Measurements from ENCODE around the gene ZNF609. TPM values are rescaled to one million over a fixed set of nuclear protein-coding genes. Genes with fewer than 3 reads are reported as not detected.
A peak's percentile ranks its signal among the peaks of the same experiment; 100 is the strongest.

The ZNF609 gene
- total RNA-seq, 1 donor from 2014 or later = 24.1 TPM

DNA sequence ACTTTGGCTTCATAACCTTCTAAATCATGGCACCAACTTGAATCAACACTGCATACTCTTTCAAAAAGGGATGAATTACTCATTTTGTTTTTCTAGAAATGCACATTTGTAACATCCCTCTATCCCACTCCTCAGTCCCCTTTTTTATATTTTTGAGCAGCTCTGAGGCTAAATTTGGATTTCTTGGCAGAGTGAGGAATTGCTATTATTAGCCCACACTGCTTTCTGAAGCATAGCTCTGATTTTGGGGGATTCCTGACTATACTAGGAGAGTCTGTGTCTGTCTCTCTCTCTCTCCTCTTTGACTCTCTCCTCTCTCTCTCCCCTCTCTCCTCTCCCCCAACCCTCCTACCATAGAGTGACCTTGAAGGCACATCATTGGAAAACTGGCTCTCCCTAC lies 238.4 kb downstream of the ZNF609 start:
- no peak for DNase-seq (ENCODE audit: low spot score)
- TF ChIP-seq, protein P1, sequence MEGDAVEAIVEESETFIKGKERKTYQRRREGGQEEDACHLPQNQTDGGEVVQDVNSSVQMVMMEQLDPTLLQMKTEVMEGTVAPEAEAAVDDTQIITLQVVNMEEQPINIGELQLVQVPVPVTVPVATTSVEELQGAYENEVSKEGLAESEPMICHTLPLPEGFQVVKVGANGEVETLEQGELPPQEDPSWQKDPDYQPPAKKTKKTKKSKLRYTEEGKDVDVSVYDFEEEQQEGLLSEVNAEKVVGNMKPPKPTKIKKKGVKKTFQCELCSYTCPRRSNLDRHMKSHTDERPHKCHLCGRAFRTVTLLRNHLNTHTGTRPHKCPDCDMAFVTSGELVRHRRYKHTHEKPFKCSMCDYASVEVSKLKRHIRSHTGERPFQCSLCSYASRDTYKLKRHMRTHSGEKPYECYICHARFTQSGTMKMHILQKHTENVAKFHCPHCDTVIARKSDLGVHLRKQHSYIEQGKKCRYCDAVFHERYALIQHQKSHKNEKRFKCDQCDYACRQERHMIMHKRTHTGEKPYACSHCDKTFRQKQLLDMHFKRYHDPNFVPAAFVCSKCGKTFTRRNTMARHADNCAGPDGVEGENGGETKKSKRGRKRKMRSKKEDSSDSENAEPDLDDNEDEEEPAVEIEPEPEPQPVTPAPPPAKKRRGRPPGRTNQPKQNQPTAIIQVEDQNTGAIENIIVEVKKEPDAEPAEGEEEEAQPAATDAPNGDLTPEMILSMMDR (IDR thresholded peaks at IDR 0.05) = no peak
- Mint-ChIP-seq H3K27ac (ENCODE audit: unreplicated experiment) (peak overlapping the region; percentile 91), H3K4me1 (ENCODE audit: low read depth) (peaks cover 69% of the 10 kb centered on the region), H3K4me3 (ENCODE audit: unreplicated experiment) (peak overlapping the region; percentile 85), H3K27me3 (ENCODE audit: low read depth) (no peaks in the 10 kb centered on the region), H3K36me3 (ENCODE audit: low read depth) (peaks cover 3% of the 10 kb centered on the region), H3K9me3 (ENCODE audit: low read depth) (no peaks in the 10 kb centered on the region)

DNA sequence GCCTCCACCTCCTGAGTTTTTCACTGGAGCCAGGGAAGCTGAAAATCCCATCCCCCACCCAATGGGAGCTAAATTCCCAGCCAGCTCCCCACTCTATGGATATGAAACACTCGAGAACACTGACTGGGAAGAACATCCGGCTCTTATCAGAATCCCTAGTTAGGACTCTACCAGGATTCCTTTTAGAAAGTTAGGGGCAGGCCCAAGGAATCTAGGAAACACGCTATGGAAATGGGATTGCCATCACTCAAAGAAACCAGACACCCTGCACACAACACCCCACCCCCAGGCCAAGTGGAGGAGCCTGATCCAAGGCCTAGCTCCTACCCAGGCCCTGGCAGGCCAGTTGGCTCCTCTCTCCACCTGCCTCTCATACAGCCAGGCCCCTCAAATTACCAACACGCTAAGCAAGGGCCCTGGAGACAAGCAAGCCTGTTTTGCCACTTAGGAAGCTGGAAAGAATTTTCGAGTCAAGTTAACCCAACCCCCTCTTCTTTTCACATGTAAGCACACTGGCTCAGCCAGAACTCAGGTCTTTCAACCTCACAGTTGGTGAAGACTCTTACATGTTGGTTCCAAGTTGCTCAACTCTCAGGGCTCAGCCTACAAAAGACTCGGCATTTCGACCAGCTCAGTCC lies 239.5 kb downstream of the ZNF609 start:
- Mint-ChIP-seq H3K9me3 (ENCODE audit: low read depth) (no peaks in the 10 kb centered on the region), H3K36me3 (ENCODE audit: low read depth) (peaks cover 3% of the 10 kb centered on the region), H3K4me3 (ENCODE audit: unreplicated experiment) (peak overlapping the region; percentile 85), H3K4me1 (ENCODE audit: low read depth) (peaks cover 70% of the 10 kb centered on the region), H3K27ac (ENCODE audit: unreplicated experiment) (peak overlapping the region; percentile 91), H3K27me3 (ENCODE audit: low read depth) (no peaks in the 10 kb centered on the region)
- no peak for DNase-seq (ENCODE audit: low spot score)
- TF ChIP-seq, protein P1 (IDR thresholded peaks at IDR 0.05) = no peak

DNA sequence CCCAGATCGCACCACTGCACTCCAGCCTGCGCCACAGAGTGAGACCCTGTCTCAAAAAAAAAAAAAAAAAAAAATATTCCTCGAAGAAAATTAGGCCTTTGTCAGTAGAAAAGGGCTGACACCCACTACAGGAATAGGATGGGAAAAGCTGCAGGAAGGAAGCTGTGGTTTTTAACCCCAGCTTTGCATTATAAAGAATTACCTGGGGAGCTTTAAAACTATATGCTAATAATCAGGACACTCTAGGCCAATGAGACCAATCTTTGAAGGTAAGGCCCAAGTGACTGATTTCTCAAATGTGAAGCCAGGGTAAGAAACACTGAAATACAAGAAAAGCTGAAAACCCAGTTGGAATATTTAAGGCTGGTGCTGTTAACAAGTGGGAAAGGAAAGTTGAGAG lies 240.7 kb downstream of the ZNF609 start:
- TF ChIP-seq, protein P1 (IDR thresholded peaks at IDR 0.05) = no peak

DNA sequence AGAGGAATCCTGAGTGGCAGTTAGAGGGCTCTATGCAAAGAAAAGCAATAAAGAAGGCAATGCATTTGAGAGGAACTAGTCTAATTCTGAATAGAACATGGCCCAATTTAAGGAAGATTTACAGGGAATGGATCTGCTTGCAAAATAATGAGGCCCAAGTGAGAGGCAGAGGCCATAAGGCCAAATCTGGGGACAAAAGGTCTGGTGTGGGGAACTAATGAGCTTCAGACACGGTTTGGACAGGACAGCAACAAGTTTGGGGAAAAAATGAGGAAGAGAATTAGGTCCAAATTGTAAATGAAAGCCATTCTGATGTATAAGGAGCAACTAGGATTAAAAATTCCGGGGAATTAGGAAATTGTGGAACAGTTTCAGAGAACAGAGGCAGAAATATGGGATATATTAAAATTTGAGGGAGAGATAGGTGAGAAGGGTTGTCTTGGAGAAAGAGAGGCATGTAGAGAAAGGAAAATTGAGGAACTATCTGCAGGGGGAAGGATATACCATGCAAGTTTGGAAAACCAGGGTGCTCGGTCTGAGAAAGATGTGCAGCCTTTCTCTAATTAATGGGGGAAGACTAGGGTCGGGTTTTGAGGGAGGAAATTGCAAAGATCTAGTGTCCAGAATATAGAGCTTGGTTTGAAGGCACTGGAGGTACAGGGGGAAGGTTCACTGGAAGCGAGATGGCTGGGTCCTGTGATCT lies 241.3 kb downstream of the ZNF609 start:
- peaks cover 62% of the 10 kb centered on the region for H3K4me1 Mint-ChIP-seq (ENCODE audit: low read depth)
- H3K36me3 Mint-ChIP-seq (ENCODE audit: low read depth) = no peaks in the 10 kb centered on the region
- H3K9me3 Mint-ChIP-seq (ENCODE audit: low read depth) = no peaks in the 10 kb centered on the region
- H3K4me3 Mint-ChIP-seq (ENCODE audit: unreplicated experiment) = peak overlapping the region; percentile 85
- H3K27me3 Mint-ChIP-seq (ENCODE audit: low read depth) = no peaks in the 10 kb centered on the region
- TF ChIP-seq, protein P1 (IDR thresholded peaks at IDR 0.05) = no peak
- H3K27ac Mint-ChIP-seq (ENCODE audit: unreplicated experiment) = peak overlapping the region; percentile 91
- DNase-seq (ENCODE audit: low spot score) = no peak

More for the DNA sequence above, 240.7 kb downstream of the ZNF609 start:
- no peaks in the 10 kb centered on the region for H3K9me3 Mint-ChIP-seq (ENCODE audit: low read depth)
- H3K27me3 Mint-ChIP-seq (ENCODE audit: low read depth) = no peaks in the 10 kb centered on the region
- DNase-seq (ENCODE audit: low spot score) = no peak
- peak overlapping the region; percentile 91 for H3K27ac Mint-ChIP-seq (ENCODE audit: unreplicated experiment)
- peaks cover 66% of the 10 kb centered on the region for H3K4me1 Mint-ChIP-seq (ENCODE audit: low read depth)
- peak overlapping the region; percentile 85 for H3K4me3 Mint-ChIP-seq (ENCODE audit: unreplicated experiment)
- H3K36me3 Mint-ChIP-seq (ENCODE audit: low read depth) = no peaks in the 10 kb centered on the region

DNA sequence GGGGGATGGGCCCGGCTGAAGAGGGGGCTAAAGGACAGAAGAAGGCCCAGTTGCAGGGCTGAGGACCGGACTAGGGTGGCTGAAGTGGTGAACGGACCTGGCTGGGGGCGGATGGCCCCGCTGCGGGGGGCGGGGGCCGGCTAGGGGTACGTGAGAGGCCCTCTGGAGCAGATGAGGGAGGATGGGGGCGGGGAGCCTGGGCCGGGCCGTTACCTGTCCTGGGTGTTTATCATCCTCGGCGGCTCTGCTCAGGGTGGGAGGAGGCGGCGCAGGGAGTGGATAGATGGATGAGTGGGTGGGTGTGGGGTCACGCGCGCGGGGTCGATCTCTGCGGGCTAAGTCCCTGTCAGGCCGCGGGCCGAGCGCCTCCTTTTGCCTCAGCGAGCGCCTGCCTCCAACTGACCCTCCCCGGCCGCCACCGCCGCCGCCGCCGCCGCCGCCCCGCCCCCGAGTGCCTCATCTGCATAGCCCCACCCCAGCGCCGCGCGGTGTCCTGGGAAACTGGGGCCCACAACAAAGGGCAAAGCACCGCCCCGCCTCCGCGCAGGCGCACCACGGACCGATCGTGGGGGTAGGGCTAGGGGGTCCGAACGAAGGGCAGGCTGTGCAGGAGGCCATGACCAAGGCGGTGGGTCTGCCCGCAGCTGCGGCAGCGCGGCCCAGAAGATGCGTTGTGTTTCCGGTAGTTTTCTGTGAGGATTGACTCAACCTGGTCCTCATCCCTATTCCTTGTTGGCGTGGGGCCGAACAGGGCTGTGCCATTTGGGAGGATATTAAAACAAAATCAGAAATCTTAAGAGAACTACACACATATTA lies 242.6 kb downstream of the ZNF609 start:
- Mint-ChIP-seq H3K4me1 (ENCODE audit: low read depth) (peaks cover 53% of the 10 kb centered on the region), H3K4me3 (ENCODE audit: unreplicated experiment) (peak overlapping the region; percentile 85), H3K36me3 (ENCODE audit: low read depth) (no peaks in the 10 kb centered on the region), H3K27me3 (ENCODE audit: low read depth) (no peaks in the 10 kb centered on the region), H3K9me3 (ENCODE audit: low read depth) (no peaks in the 10 kb centered on the region), H3K27ac (ENCODE audit: unreplicated experiment) (peak overlapping the region; percentile 91)
- DNase-seq (ENCODE audit: low spot score) = peak; percentile 99
- TF ChIP-seq, protein P1 (IDR thresholded peaks at IDR 0.05) = peak; percentile 45

Measured in chondrocyte (in vitro differentiated cells).